GM12864 (cell line): ENCODE data around the gene ACAP2.
"Not testable (repeated sequence)": the region's sequence is repeated elsewhere in the genome, so short reads cannot be mapped to it uniquely, and the experiment has no call there.

Source experiments
- DNase-seq: peaks from one replicate; pipeline ENCODE4 v3.0.0-alpha.2; 2011; ENCODE audit warnings: low read depth
- H3K4me3 ChIP-seq: 2 replicates; pipeline ENCODE4 v1.5.1; 2011; ENCODE audit warnings: mild to moderate bottlenecking, low read depth, low read length, control low read depth
- TF ChIP-seq, protein P1 (sequence below): IDR thresholded peaks from 2 replicates; pipeline ENCODE4 v1.5.1; 2011; ENCODE audit warnings: low read depth, mild to moderate bottlenecking, moderate library complexity, low read length, control low read depth, inconsistent platforms; ENCODE audit errors: missing control alignments

ACAP2 gene

DNA sequence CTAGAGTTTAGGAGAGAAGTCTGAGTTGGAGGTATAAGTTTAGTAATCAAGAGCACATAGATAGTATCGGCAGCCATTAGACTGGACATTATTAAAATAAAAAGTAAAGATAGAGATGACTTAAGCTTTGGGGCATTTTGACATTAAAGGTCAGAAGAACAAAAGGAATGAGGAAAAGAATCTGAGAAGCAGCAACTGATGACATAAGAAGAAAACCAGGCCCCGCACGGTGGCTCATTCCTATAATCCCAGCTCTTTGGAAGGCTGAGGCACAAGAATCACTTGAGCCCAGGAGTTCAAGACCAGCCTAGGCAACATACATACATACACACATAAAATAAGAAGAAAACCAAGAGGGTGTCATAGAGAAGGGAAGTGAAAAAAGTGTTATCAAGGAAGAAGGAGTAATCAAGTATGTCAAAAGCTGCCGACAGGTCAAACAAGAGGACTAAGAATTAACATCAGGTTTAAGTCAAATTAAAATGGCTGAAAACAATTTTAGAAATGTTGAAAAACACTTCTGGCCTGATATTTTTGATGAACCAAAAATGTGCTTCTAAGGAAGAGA, 38.9 kb downstream of the ACAP2 start:
- no peak overlapping the region for H3K4me3 ChIP-seq
- TF ChIP-seq, protein P1, sequence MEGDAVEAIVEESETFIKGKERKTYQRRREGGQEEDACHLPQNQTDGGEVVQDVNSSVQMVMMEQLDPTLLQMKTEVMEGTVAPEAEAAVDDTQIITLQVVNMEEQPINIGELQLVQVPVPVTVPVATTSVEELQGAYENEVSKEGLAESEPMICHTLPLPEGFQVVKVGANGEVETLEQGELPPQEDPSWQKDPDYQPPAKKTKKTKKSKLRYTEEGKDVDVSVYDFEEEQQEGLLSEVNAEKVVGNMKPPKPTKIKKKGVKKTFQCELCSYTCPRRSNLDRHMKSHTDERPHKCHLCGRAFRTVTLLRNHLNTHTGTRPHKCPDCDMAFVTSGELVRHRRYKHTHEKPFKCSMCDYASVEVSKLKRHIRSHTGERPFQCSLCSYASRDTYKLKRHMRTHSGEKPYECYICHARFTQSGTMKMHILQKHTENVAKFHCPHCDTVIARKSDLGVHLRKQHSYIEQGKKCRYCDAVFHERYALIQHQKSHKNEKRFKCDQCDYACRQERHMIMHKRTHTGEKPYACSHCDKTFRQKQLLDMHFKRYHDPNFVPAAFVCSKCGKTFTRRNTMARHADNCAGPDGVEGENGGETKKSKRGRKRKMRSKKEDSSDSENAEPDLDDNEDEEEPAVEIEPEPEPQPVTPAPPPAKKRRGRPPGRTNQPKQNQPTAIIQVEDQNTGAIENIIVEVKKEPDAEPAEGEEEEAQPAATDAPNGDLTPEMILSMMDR = no peak
- no peak for DNase-seq

DNA sequence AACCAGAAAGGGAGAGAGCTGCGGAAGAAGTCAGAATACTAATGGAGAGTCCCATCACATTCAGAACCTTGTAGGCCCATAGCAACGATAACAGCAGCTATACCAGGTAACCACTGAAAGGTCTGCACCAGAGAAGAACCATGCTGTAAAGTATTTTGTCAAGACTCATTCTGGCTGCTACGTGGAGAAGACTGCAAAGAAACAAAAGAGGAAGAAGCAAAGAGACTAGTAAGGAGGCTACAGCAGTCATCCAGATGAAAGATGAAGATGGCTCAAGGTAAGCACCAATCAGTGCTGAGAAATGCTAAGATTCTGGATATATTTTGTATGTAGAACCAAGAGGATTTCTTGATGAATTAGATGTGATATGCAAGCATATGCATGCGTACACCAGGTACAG, 39.6 kb downstream of the ACAP2 start:
- DNase-seq = no peak
- no peak overlapping the region for H3K4me3 ChIP-seq
- TF ChIP-seq, protein P1 = no peak

DNA sequence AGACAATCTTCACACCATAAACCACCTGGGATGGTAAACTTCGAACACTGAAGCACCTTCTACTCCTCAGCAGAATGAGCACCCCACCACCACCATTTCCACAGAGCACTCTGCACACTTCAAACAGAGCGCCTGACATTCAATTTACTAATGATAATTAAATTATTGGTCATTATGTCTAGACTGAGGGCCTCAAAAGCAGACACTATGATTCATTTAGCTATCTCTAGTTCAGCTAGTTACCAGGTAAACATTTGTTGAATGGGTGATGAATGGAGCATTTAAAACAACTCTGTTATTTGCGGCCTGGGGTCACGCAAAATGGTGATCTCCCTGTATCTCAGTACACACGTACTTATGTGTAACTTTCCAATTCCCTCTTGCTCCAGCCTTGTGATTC, 40.9 kb downstream of the ACAP2 start:
- TF ChIP-seq, protein P1 = no peak
- H3K4me3 ChIP-seq = no peak overlapping the region
- no peak for DNase-seq

DNA sequence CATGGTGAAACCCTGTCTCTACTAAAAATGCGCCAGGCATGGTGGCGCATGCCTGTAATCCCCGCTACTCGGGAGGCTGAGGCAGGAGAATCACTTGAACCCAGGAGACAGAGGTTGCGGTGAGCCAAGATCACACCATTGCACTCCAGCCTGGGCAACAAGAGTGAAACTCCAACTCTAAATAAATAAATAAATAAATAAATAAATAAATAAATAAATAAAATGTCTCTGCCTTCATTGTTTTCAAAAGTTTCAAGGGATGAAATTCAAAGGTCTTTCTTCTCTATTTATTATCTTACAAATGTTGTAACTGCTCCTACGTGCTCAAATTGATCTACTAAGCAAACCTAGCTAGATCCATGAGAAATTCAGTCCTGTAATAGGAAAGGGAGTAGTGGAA, 44.4 kb downstream of the ACAP2 start:
- not testable (repeated sequence) for H3K4me3 ChIP-seq

DNA sequence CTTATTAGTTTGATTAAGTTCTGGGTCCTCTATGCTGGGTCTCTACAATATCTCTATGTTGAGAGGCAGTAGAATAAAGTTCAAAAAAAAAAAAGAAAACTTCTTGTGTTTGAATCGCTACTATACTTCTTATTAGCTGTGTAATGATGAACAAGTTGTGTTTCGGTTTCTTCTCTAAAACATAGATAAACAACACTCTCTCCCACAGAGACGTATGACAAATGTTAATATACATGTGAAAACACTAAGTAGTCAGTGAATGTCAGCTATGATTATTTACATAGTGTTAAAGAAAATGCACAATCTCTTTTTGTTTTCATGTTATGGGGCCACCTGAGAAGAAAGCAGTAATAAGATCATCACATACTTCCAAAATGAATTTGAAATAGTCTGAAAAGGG, 45.3 kb downstream of the ACAP2 start:
- peak overlapping the region; percentile 44; the same call in 1 of the 2 replicates for H3K4me3 ChIP-seq
- TF ChIP-seq, protein P1 = no peak
- DNase-seq = no peak

More for the DNA sequence above, 44.4 kb downstream of the ACAP2 start:
- not testable (repeated sequence) for DNase-seq

DNA sequence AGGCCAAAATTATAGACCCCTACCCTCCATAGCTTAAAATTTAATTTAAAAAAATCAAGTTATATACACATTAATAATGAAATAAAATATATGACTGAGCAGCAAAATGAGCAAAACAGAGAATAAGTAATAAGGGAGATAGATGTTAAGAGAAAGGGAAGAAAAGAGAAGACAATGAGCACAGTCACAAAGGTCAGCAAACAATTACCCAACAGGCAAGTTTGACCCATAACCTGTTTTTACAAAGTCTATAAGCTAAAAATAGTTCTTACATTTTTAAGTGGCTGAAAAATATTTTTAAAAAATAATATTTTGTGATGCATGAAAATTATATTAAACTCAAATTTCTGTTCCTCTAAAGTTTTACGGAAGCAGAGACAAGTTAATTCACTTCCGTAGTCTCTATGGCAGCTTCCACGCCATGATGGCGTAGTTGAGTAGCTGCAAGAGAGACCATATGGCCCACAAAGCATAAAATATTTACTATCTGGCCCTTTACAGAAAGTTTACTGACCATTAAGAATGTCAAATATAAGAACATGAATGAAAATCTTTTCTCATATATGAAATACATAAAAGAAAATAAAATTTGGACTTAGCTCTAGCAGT, 47.5 kb downstream of the ACAP2 start:
- H3K4me3 ChIP-seq = no peak overlapping the region; the same call in 1 of the 2 replicates
- TF ChIP-seq, protein P1 = no peak
- no peak for DNase-seq

DNA sequence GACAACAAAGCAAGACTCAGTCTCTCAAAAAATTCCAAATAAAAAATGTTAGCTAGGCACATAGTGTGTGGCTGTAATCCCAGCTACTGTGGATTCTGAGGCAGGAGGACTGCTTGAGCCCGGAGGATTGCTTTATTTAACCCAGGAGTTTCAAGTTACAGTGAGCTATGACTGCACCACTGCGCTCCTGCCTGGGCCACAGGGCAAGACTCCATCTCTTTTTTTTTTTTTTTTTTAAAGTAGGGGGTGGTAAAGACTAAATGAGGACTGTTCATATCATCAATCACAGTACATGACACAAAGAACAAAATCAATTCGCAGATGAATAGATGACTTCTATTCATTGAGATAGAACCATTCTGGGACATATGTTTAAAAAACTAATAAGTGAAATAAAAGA, 48.1 kb downstream of the ACAP2 start:
- peak overlapping the region; percentile 27 for H3K4me3 ChIP-seq
- TF ChIP-seq, protein P1 = no peak
- no peak for DNase-seq
